GM23338 (cell line): ENCODE results near the gene DDAH2. TPM values are rescaled to one million over a fixed set of nuclear protein-coding genes. Genes with fewer than 3 reads are reported as not detected.

Experiments used
- microRNA-seq: library from miRNA; unstranded; fragments of <30 nt; microRNA quantifications from one replicate; pipeline ENCODE4, GENCODE V29; 2017
- polyA plus RNA-seq: library from polyadenylated mRNA; unstranded; fragments of >200 nt; fragmentation: Nextera tagmentation; extraction: Ambion mirVana; gene quantifications from 2 replicates; pipeline ENCODE4 v1.2.1, GENCODE V29; 2016
- small RNA-seq: library from RNA; depleted of rRNA; stranded (forward); fragments of <200 nt; gene quantifications from one replicate; pipeline ENCODE3, GENCODE V24; 2014; ENCODE audit warnings: low replicate concordance
- total RNA-seq: library from RNA; depleted of rRNA; stranded (reverse); fragments of >200 nt; shearing (Covaris generic); gene quantifications from 2 replicates; pipeline ENCODE4 v1.2.3, GENCODE V29; 2014; rRNA removed

DDAH2 gene
- total and polyA plus RNA-seq, 2 experiments from 2014 or later: 58.7 to 65.1 TPM

Small RNA genes within 50 kb of the gene (microRNA-seq; reads per million reads assigned to microRNA genes)
- gene MIR4646: not detected

Small RNA genes within 50 kb of the gene (small RNA-seq; reads per million reads assigned to genes)
- gene LY6G6D: not detected
- not detected for gene MIR4646
- not detected for gene MSH5-SAPCD1
- gene RF00019: not detected
- gene RNU6-850P: not detected
- gene SAPCD1: not detected

Other genes with a start within 250 kb of the DDAH2 start
Only the 30 nearest of the 42 such genes appear.
- gene LTA, start 157.0 kb downstream of the DDAH2 start, total RNA-seq: not detected in 2 replicates
- not detected in 2 replicates for gene LTA, start 157.0 kb downstream of the DDAH2 start, polyA plus RNA-seq
- not detected in 2 replicates for gene TNF, start 153.7 kb downstream of the DDAH2 start, total RNA-seq
- gene TNF, start 153.7 kb downstream of the DDAH2 start, polyA plus RNA-seq: 0.11 TPM in 1 of 2 replicates, not detected in the other
- not detected in 2 replicates for gene LTB, start 146.9 kb downstream of the DDAH2 start, total RNA-seq
- gene LTB, start 146.9 kb downstream of the DDAH2 start, polyA plus RNA-seq: 0.83 and 1.7 TPM in 2 replicates
- not detected in 2 replicates for gene LST1, start 143.0 kb downstream of the DDAH2 start, total RNA-seq
- gene LST1, start 143.0 kb downstream of the DDAH2 start, polyA plus RNA-seq: 0.37 TPM in 1 of 2 replicates, not detected in the other
- gene NCR3, start 136.3 kb downstream of the DDAH2 start, total RNA-seq: not detected in 2 replicates
- gene NCR3, start 136.3 kb downstream of the DDAH2 start, polyA plus RNA-seq: not detected in 2 replicates
- gene AIF1, start 114.1 kb downstream of the DDAH2 start, total RNA-seq: 6.2 and 13.3 TPM in 2 replicates
- gene AIF1, start 114.1 kb downstream of the DDAH2 start, polyA plus RNA-seq: 33.7 and 36.2 TPM in 2 replicates
- 223 and 273 TPM in 2 replicates for gene PRRC2A, start 108.6 kb downstream of the DDAH2 start, total RNA-seq
- gene PRRC2A, start 108.6 kb downstream of the DDAH2 start, polyA plus RNA-seq: 213 and 238 TPM in 2 replicates
- 289 and 292 TPM in 2 replicates for gene BAG6, start 76.6 kb downstream of the DDAH2 start, total RNA-seq
- 169 and 183 TPM in 2 replicates for gene BAG6, start 76.6 kb downstream of the DDAH2 start, polyA plus RNA-seq
- gene APOM, start 73.4 kb downstream of the DDAH2 start, total RNA-seq: 1.2 and 4.2 TPM in 2 replicates
- gene APOM, start 73.4 kb downstream of the DDAH2 start, polyA plus RNA-seq: 10.0 and 10.7 TPM in 2 replicates
- gene C6orf47, start 68.5 kb downstream of the DDAH2 start, total RNA-seq: 12.8 and 15.0 TPM in 2 replicates
- gene C6orf47, start 68.5 kb downstream of the DDAH2 start, polyA plus RNA-seq: 9.4 TPM in 2 replicates
- gene GPANK1, start 64.3 kb downstream of the DDAH2 start, total RNA-seq: 24.6 and 27.1 TPM in 2 replicates
- gene GPANK1, start 64.3 kb downstream of the DDAH2 start, polyA plus RNA-seq: 49.2 and 54.0 TPM in 2 replicates
- 210 and 260 TPM in 2 replicates for gene CSNK2B, start 63.2 kb downstream of the DDAH2 start, total RNA-seq
- 271 and 282 TPM in 2 replicates for gene CSNK2B, start 63.2 kb downstream of the DDAH2 start, polyA plus RNA-seq
- gene LY6G5B, start 59.3 kb downstream of the DDAH2 start, total RNA-seq: 3.8 and 7.9 TPM in 2 replicates
- gene LY6G5B, start 59.3 kb downstream of the DDAH2 start, polyA plus RNA-seq: 8.4 and 8.5 TPM in 2 replicates
- gene LY6G5C, start 48.2 kb downstream of the DDAH2 start, total RNA-seq: 1.1 TPM in 1 of 2 replicates, not detected in the other
- 2.1 TPM in 2 replicates for gene LY6G5C, start 48.2 kb downstream of the DDAH2 start, polyA plus RNA-seq
- 29.7 and 37.0 TPM in 2 replicates for gene ABHD16A, start 26.0 kb downstream of the DDAH2 start, total RNA-seq
- gene ABHD16A, start 26.0 kb downstream of the DDAH2 start, polyA plus RNA-seq: 25.9 and 26.9 TPM in 2 replicates
- gene LY6G6F, start 22.4 kb downstream of the DDAH2 start, total RNA-seq: not detected in 2 replicates
- gene LY6G6F, start 22.4 kb downstream of the DDAH2 start, polyA plus RNA-seq: not detected in 2 replicates
- gene LY6G6D, start 14.0 kb downstream of the DDAH2 start, total RNA-seq: not detected in 2 replicates
- gene LY6G6D, start 14.0 kb downstream of the DDAH2 start, polyA plus RNA-seq: not detected in 2 replicates
- gene LY6G6C, start 7.6 kb downstream of the DDAH2 start, total RNA-seq: not detected in 2 replicates
- gene LY6G6C, start 7.6 kb downstream of the DDAH2 start, polyA plus RNA-seq: 0.23 TPM in 1 of 2 replicates, not detected in the other
- gene MPIG6B, start 5.9 kb downstream of the DDAH2 start, total RNA-seq: not detected in 2 replicates
- 0.12 and 0.13 TPM in 2 replicates for gene MPIG6B, start 5.9 kb downstream of the DDAH2 start, polyA plus RNA-seq
- 226 and 269 TPM in 2 replicates for gene CLIC1, start 7.2 kb upstream of the DDAH2 start, total RNA-seq
- gene CLIC1, start 7.2 kb upstream of the DDAH2 start, polyA plus RNA-seq: 269 and 296 TPM in 2 replicates
- 23.9 and 27.2 TPM in 2 replicates for gene MSH5, start 10.7 kb upstream of the DDAH2 start, total RNA-seq
- 12.1 and 12.8 TPM in 2 replicates for gene MSH5, start 10.7 kb upstream of the DDAH2 start, polyA plus RNA-seq
- 3.9 TPM in 1 of 2 replicates, not detected in the other for gene SAPCD1, start 33.4 kb upstream of the DDAH2 start, total RNA-seq
- gene SAPCD1, start 33.4 kb upstream of the DDAH2 start, polyA plus RNA-seq: 4.5 and 5.0 TPM in 2 replicates
- gene VWA7, start 48.0 kb upstream of the DDAH2 start, total RNA-seq: 0.07 and 0.12 TPM in 2 replicates
- 0.36 and 0.75 TPM in 2 replicates for gene VWA7, start 48.0 kb upstream of the DDAH2 start, polyA plus RNA-seq
- gene VARS1, start 66.5 kb upstream of the DDAH2 start, total RNA-seq: 137 and 153 TPM in 2 replicates
- 66.0 and 71.2 TPM in 2 replicates for gene VARS1, start 66.5 kb upstream of the DDAH2 start, polyA plus RNA-seq
- 93.5 and 106 TPM in 2 replicates for gene LSM2, start 77.7 kb upstream of the DDAH2 start, total RNA-seq
- 140 and 143 TPM in 2 replicates for gene LSM2, start 77.7 kb upstream of the DDAH2 start, polyA plus RNA-seq
- 0.50 and 0.83 TPM in 2 replicates for gene HSPA1L, start 86.0 kb upstream of the DDAH2 start, total RNA-seq
- gene HSPA1L, start 86.0 kb upstream of the DDAH2 start, polyA plus RNA-seq: 0.44 and 0.49 TPM in 2 replicates
- 57.1 and 58.3 TPM in 2 replicates for gene HSPA1A, start 86.2 kb upstream of the DDAH2 start, total RNA-seq
- 36.1 and 39.1 TPM in 2 replicates for gene HSPA1A, start 86.2 kb upstream of the DDAH2 start, polyA plus RNA-seq
- gene HSPA1B, start 98.4 kb upstream of the DDAH2 start, total RNA-seq: 102 and 113 TPM in 2 replicates
- 25.9 and 31.7 TPM in 2 replicates for gene HSPA1B, start 98.4 kb upstream of the DDAH2 start, polyA plus RNA-seq
- gene NEU1, start 133.5 kb upstream of the DDAH2 start, total RNA-seq: 41.1 and 47.4 TPM in 2 replicates
- gene NEU1, start 133.5 kb upstream of the DDAH2 start, polyA plus RNA-seq: 31.4 and 32.3 TPM in 2 replicates
- 3.7 and 4.6 TPM in 2 replicates for gene SLC44A4, start 149.7 kb upstream of the DDAH2 start, total RNA-seq
- 1.1 and 1.2 TPM in 2 replicates for gene SLC44A4, start 149.7 kb upstream of the DDAH2 start, polyA plus RNA-seq